NCI-H82 (cell line): ENCODE results near the gene STK10.
"Not testable (repeated sequence)": the region's sequence is repeated elsewhere in the genome, so short reads cannot be mapped to it uniquely, and the experiment has no call there.

ENCODE experiments used
- DNase-seq: peaks from one replicate; lab custom pipeline; 2025; lab: John Stamatoyannopoulos, UW

STK10 gene

GRCh38 chr5:172165465-172165864 is 22.6 kb downstream of the STK10 start:
- no peak for DNase-seq

GRCh38 chr5:172164769-172165212 is 23.2 kb downstream of the STK10 start:
- DNase-seq = no peak

GRCh38 chr5:172163346-172163745 is 24.7 kb downstream of the STK10 start:
- no peak for DNase-seq

GRCh38 chr5:172162987-172163343 is 25.1 kb downstream of the STK10 start:
- no peak for DNase-seq

GRCh38 chr5:172162323-172162986 is 25.6 kb downstream of the STK10 start:
- no peak for DNase-seq

GRCh38 chr5:172160506-172160905 is 27.5 kb downstream of the STK10 start:
- no peak for DNase-seq

GRCh38 chr5:172159016-172159415 is 29.0 kb downstream of the STK10 start:
- DNase-seq = no peak

- DNase-seq = no peak
Observed at GRCh38 chr5:172156541-172156994, 31.5 kb downstream of the STK10 start.

- not testable (repeated sequence) for DNase-seq
Observed at GRCh38 chr5:172155101-172155500, 32.9 kb downstream of the STK10 start.

- no peak for DNase-seq
Observed at GRCh38 chr5:172153695-172154094, 34.3 kb downstream of the STK10 start.

- DNase-seq = no peak
Observed at GRCh38 chr5:172151661-172152210, 36.3 kb downstream of the STK10 start.

- DNase-seq = no peak
Observed at GRCh38 chr5:172150514-172151425, 37.3 kb downstream of the STK10 start.

GRCh38 chr5:172149481-172149880 is 38.5 kb downstream of the STK10 start:
- not testable (repeated sequence) for DNase-seq

GRCh38 chr5:172149073-172149472 is 39.0 kb downstream of the STK10 start:
- no peak for DNase-seq

GRCh38 chr5:172148381-172148780 is 39.6 kb downstream of the STK10 start:
- no peak for DNase-seq

- DNase-seq = no peak
Observed at GRCh38 chr5:172147857-172148256, 40.2 kb downstream of the STK10 start.

GRCh38 chr5:172146748-172147092 is 41.3 kb downstream of the STK10 start:
- no peak for DNase-seq

- no peak for DNase-seq
Observed at GRCh38 chr5:172145870-172146747, 41.9 kb downstream of the STK10 start.

- DNase-seq = no peak
Observed at GRCh38 chr5:172144931-172145869, 42.8 kb downstream of the STK10 start.

- peak; percentile 32 for DNase-seq
Observed at GRCh38 chr5:172144291-172144815, 43.7 kb downstream of the STK10 start.

- no peak for DNase-seq
Observed at GRCh38 chr5:172143875-172144274, 44.1 kb downstream of the STK10 start.
